Measurements from ENCODE around the gene ZNF135.

- TF ChIP-seq, protein P1, sequence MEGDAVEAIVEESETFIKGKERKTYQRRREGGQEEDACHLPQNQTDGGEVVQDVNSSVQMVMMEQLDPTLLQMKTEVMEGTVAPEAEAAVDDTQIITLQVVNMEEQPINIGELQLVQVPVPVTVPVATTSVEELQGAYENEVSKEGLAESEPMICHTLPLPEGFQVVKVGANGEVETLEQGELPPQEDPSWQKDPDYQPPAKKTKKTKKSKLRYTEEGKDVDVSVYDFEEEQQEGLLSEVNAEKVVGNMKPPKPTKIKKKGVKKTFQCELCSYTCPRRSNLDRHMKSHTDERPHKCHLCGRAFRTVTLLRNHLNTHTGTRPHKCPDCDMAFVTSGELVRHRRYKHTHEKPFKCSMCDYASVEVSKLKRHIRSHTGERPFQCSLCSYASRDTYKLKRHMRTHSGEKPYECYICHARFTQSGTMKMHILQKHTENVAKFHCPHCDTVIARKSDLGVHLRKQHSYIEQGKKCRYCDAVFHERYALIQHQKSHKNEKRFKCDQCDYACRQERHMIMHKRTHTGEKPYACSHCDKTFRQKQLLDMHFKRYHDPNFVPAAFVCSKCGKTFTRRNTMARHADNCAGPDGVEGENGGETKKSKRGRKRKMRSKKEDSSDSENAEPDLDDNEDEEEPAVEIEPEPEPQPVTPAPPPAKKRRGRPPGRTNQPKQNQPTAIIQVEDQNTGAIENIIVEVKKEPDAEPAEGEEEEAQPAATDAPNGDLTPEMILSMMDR (IDR thresholded peaks at IDR 0.05) = no peak
- TF ChIP-seq POLR2A (IDR thresholded peaks at IDR 0.05) = no peak
- TF ChIP-seq POLR2AphosphoS5 (IDR thresholded peaks at IDR 0.05) = no peak
Observed at GRCh38 chr19:58047672-58048071, 11.4 kb upstream of the ZNF135 start.
